Mesendoderm (in vitro differentiated cells): Measurements from ENCODE around the gene RIOK3. TPM values are rescaled to one million over a fixed set of nuclear protein-coding genes. Genes with fewer than 3 reads are reported as not detected.

ENCODE experiments used
- DNase-seq: peaks from one replicate; pipeline ENCODE4 v3.0.0; 2013
- H2AK5ac ChIP-seq: 2 replicates; pipeline ENCODE4 v1.6.1; 2013; ENCODE audit warnings: low read length, inconsistent platforms
- H2BK120ac ChIP-seq: 2 replicates; pipeline ENCODE4 v1.6.1; 2013; ENCODE audit warnings: low read depth, mild to moderate bottlenecking, low read length, moderate library complexity, mixed read lengths
- H2BK15ac ChIP-seq: replicated peaks from 2 replicates; pipeline ENCODE4 v1.6.1; 2013; ENCODE audit warnings: low read depth, mild to moderate bottlenecking, moderate library complexity
- H2BK5ac ChIP-seq: 2 replicates; pipeline ENCODE4 v1.6.1; 2013; ENCODE audit warnings: low read length, inconsistent platforms
- H3K18ac ChIP-seq: 2 replicates; pipeline ENCODE4 v1.6.1; 2013; ENCODE audit warnings: mild to moderate bottlenecking, low read length, mixed read lengths
- H3K23ac ChIP-seq: one replicate; pipeline ENCODE4 v1.6.1; 2013; ENCODE audit warnings: low read length
- H3K27ac ChIP-seq: 2 replicates; pipeline ENCODE4 v1.5.1; 2013; ENCODE audit warnings: low read depth, mild to moderate bottlenecking, inconsistent platforms, low read length, moderate library complexity
- H3K27me3 ChIP-seq: 2 replicates; pipeline ENCODE4 v1.6.1; 2013; ENCODE audit warnings: low read length, control low read depth, mild to moderate bottlenecking, inconsistent platforms; ENCODE audit not compliant: insufficient read depth, poor library complexity
- H3K36me3 ChIP-seq: 2 replicates; pipeline ENCODE4 v1.6.1; 2013; ENCODE audit warnings: low read length, inconsistent platforms; ENCODE audit not compliant: control insufficient read depth, insufficient read depth
- H3K4ac ChIP-seq: one replicate; pipeline ENCODE4 v1.6.1; 2013; ENCODE audit warnings: low read depth, mild to moderate bottlenecking, low read length, moderate library complexity
- H3K4me1 ChIP-seq: 2 replicates; pipeline ENCODE4 v1.6.1; 2013; ENCODE audit warnings: low read depth, low read length, inconsistent platforms; ENCODE audit not compliant: control insufficient read depth
- H3K4me2 ChIP-seq: 2 replicates; pipeline ENCODE4 v1.6.1; 2013; ENCODE audit warnings: low read length
- H3K4me3 ChIP-seq: 2 replicates; pipeline ENCODE4 v1.5.1; 2013; ENCODE audit warnings: mild to moderate bottlenecking, low read length
- H3K56ac ChIP-seq: one replicate; pipeline ENCODE4 v1.6.1; 2013; ENCODE audit warnings: low read length
- H3K79me1 ChIP-seq: 2 replicates; pipeline ENCODE4 v1.6.1; 2013; ENCODE audit warnings: low read length, inconsistent platforms
- H3K79me2 ChIP-seq: 2 replicates; pipeline ENCODE4 v1.6.1; 2013; ENCODE audit warnings: mild to moderate bottlenecking, low read length; ENCODE audit not compliant: control insufficient read depth, insufficient read depth
- H3K9ac ChIP-seq: 2 replicates; pipeline ENCODE4 v1.6.1; 2013; ENCODE audit warnings: low read length, inconsistent platforms
- H4K5ac ChIP-seq: one replicate; pipeline ENCODE4 v1.6.1; 2013; ENCODE audit warnings: low read length
- H4K8ac ChIP-seq: one replicate; pipeline ENCODE4 v1.6.1; 2013; ENCODE audit warnings: low read depth, mild to moderate bottlenecking, control low read depth, low read length, moderate library complexity
- WGBS: extraction: QIAGEN DNeasy Blood & Tissue Kit; methylation state at CpG from one replicate; pipeline ENCODE4 v1.1.7; 2013; ENCODE audit warnings: low lambda C conversion rate, missing lambda C conversion rate; ENCODE audit not compliant: insufficient coverage; ENCODE audit errors: extremely low coverage; 5-methylcytosine and 5-hydroxymethylcytosine counted together
- polyA plus RNA-seq, 2 experiments: library from polyadenylated mRNA; stranded (reverse); fragments of 200-250 nt; gene quantifications; one replicate each; pipeline ENCODE4 v1.2.3, GENCODE V29; 2013

The RIOK3 gene, protein sequence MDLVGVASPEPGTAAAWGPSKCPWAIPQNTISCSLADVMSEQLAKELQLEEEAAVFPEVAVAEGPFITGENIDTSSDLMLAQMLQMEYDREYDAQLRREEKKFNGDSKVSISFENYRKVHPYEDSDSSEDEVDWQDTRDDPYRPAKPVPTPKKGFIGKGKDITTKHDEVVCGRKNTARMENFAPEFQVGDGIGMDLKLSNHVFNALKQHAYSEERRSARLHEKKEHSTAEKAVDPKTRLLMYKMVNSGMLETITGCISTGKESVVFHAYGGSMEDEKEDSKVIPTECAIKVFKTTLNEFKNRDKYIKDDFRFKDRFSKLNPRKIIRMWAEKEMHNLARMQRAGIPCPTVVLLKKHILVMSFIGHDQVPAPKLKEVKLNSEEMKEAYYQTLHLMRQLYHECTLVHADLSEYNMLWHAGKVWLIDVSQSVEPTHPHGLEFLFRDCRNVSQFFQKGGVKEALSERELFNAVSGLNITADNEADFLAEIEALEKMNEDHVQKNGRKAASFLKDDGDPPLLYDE
- polyA plus RNA-seq (2013, experiment 1 of 2): 22.6 TPM
- polyA plus RNA-seq (2013, experiment 2 of 2): 22.6 TPM

DNA sequence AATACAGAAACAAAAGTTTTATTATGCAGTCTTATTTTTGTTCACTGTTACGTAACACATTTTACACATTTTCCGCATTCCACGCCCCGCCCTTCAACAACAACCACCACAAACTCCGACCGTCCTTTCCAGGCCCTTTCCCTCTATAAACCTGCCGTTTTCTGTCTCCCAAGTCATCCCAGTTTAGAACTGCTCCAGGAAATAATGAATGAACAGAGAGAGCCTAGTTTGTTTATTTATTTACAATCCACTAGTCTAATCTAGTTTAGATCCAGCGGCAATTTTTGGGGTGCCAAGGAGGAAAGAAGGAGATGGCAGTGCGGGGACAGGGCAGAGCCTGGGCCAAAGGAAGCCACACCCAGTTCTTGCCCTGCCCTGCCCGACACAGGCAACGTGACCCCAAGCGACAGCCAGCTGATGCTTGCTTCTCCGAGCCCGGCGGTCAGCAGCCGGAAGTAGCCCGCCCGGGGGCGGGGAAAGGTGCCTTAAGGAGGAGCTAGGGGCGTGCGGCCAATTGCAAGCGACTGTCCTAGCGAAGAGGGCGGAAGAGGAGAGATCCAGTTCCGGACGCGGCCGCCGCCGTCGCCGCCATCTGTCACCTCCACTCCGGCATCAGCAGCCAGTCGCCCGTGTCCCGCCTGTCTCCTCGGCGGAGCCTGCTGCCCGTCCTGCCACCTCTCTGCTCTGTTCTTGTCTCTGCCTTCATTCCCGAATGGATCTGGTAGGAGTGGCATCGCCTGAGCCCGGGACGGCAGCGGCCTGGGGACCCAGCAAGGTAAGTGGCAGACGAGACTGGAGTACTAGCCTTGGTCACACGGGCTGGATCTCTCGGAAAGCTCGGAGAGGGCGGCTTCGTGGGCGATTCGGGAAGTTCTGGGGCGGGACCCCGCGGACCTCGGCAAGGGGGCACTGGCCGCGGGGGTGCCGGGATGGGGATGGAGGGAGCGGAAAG is at the start of gene RIOK3:
TSS of gene RIOK3 (plus strand) at position 560 of the 952 bp plus-strand sequence. CDS start at position 713, 153 bp downstream.
- H3K4me3 ChIP-seq: peak within 1 kb of the TSS; percentile 100
- peaks cover 9% of the 10 kb centered on the region for H3K79me1 ChIP-seq
- H4K8ac ChIP-seq: no peak within 1 kb of the TSS
- H3K79me2 ChIP-seq: peaks cover 14% of the 10 kb centered on the region
- H4K5ac ChIP-seq: no peak within 1 kb of the TSS
- no peak within 1 kb of the TSS for H3K18ac ChIP-seq
- no peaks in the 10 kb centered on the region for H3K4me1 ChIP-seq
- H3K27ac ChIP-seq: no peak within 1 kb of the TSS
- peak within 1 kb of the TSS; percentile 45 for H3K23ac ChIP-seq
- DNase-seq: peak; percentile 99
- peak within 1 kb of the TSS; percentile 94 for H3K4me2 ChIP-seq
- H2BK15ac ChIP-seq: no peak within 1 kb of the TSS
- peak within 1 kb of the TSS; percentile 95 for H3K9ac ChIP-seq
- H3K27me3 ChIP-seq: no peaks in the 10 kb centered on the region
- H3K36me3 ChIP-seq: no peaks in the 10 kb centered on the region
- WGBS: no CpG with 5 or more reads among the region's 60 CpGs
- H2BK5ac ChIP-seq: no peak within 1 kb of the TSS
- H3K4ac ChIP-seq: no peak within 1 kb of the TSS
- H3K56ac ChIP-seq: peak within 1 kb of the TSS; percentile 99
- no peak within 1 kb of the TSS for H2AK5ac ChIP-seq
- H2BK120ac ChIP-seq: no peak within 1 kb of the TSS

DNA sequence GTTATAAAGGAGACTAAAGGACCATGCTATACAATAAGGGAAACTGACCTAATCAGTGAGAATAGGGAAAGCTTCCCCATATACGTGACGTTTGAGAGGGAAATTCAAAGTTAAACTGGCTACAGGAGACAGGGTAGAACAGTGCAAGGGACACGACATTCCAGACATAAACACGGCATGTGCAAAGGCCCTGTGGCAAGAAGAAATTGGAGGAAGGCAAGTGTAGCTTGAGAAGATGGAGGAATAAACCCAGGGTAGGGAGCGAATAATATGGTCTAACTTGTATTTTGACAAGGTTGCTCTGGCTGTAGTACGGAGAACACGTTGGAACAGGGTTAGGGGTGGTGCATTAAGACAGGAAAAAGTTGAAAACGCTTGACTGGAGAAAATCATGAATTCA is 49.8 kb upstream of the RIOK3 start:
- Histone ChIP-seq H3K18ac (no peak overlapping the region), H3K79me1 (no peaks in the 10 kb centered on the region), H3K4me3 (no peak overlapping the region), H3K4me1 (peaks cover 1% of the 10 kb centered on the region), H4K8ac (no peak overlapping the region), H2BK5ac (no peak overlapping the region), H3K56ac (no peak overlapping the region), H3K36me3 (no peaks in the 10 kb centered on the region), H3K23ac (no peak overlapping the region), H3K27me3 (no peaks in the 10 kb centered on the region), H2AK5ac (no peak overlapping the region), H3K9ac (no peak overlapping the region), H4K5ac (no peak overlapping the region), H2BK120ac (no peak overlapping the region), H3K4ac (no peak overlapping the region), H3K79me2 (no peaks in the 10 kb centered on the region), H3K4me2 (no peak overlapping the region), H2BK15ac (no peak overlapping the region), H3K27ac (no peak overlapping the region)
- no peak for DNase-seq
- WGBS: no CpG with 5 or more reads among the region's 8 CpGs

DNA sequence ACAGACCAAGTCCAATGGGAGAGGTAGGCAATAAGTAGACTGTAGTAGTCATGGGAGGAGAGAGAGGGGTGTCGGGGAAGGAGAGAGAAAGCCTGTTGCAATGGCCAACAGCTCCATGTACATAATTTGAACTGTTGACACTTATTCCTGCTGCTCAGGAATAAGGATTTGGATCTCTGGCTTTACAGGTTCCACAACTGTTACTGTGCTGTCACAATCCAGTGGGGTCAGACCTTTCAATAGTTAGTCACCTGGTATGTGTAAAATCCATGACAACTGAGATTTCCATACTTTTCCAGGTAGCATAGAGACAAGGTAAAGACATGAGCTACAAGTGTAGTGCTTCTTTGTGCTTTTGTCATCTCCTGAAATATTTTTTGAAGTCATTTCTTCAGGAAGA is 47.5 kb upstream of the RIOK3 start:
- Histone ChIP-seq H3K4ac (no peak overlapping the region), H3K79me1 (no peaks in the 10 kb centered on the region), H2AK5ac (no peak overlapping the region), H3K56ac (no peak overlapping the region), H2BK120ac (no peak overlapping the region), H3K9ac (no peak overlapping the region), H3K23ac (no peak overlapping the region), H2BK5ac (no peak overlapping the region), H3K27ac (no peak overlapping the region), H3K79me2 (no peaks in the 10 kb centered on the region), H3K27me3 (no peaks in the 10 kb centered on the region), H3K18ac (no peak overlapping the region), H3K36me3 (no peaks in the 10 kb centered on the region), H3K4me2 (no peak overlapping the region), H4K8ac (no peak overlapping the region), H4K5ac (no peak overlapping the region), H3K4me3 (no peak overlapping the region), H2BK15ac (no peak overlapping the region), H3K4me1 (no peaks in the 10 kb centered on the region)
- WGBS: no CpG with 5 or more reads among the region's 1 CpG
- no peak for DNase-seq

DNA sequence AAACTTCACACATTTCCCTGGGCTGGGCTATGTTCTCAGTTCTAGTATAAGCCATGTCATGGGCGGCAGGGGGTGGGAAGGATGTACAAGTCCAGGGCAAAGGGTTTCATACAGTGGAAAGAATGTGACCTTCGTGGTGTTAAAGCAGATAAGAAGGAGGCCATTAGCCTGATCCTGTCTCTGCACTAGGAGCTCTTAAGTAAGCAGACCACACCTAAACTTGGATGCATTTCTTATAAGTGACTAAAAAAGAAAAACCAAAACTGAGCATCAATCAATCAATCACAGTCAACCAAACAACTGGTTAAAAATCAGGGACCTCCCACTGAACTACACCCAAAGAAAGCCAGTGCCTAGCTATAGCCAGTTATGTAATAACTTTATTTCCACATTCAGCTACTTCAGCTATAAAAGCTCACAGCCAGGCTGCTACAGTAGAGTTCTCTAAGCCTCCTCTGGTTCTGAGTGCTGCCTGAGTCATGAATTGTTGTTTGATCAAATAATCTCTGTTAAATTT is 46.8 kb upstream of the RIOK3 start:
- Histone ChIP-seq H3K4me2 (no peak overlapping the region), H3K4me3 (no peak overlapping the region), H3K56ac (no peak overlapping the region), H3K9ac (no peak overlapping the region), H3K4me1 (no peaks in the 10 kb centered on the region), H3K23ac (no peak overlapping the region), H3K18ac (no peak overlapping the region), H3K27ac (no peak overlapping the region), H2BK15ac (no peak overlapping the region), H3K4ac (no peak overlapping the region), H3K79me1 (no peaks in the 10 kb centered on the region), H3K36me3 (no peaks in the 10 kb centered on the region), H3K27me3 (no peaks in the 10 kb centered on the region), H2BK120ac (no peak overlapping the region), H4K5ac (no peak overlapping the region), H3K79me2 (no peaks in the 10 kb centered on the region), H4K8ac (no peak overlapping the region), H2BK5ac (no peak overlapping the region), H2AK5ac (no peak overlapping the region)
- no peak for DNase-seq
- WGBS: no CpG with 5 or more reads among the region's 2 CpGs

DNA sequence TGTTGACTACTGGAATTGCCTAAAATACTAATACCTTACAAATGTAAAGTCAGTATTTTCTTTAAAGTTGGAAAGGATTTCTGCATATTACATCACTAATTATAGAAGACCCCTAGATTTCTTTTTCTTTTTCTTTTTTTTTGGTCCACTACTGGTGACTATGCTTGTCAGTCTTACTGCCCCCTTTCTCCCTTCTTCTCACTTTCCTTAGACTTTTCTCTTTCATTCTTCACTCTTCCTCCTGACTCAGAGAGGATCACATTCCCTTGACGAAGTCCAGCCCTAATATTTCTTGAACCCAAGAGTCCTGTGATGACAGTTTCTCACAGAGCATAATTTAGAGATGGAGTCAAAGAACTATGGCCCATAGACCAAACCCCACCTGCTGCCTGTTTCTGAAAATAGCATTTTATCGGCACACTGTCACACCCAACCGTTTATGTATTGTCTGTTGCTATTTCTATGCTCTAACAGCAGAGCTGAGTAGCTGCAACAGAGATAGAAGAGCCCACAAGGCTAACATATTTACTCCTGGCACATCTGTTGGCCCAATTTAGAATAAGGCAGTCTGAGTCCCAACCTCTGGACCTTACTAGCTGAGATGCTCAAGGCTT is 40.6 kb upstream of the RIOK3 start:
- Histone ChIP-seq H3K27me3 (no peaks in the 10 kb centered on the region), H3K23ac (no peak overlapping the region), H3K4ac (no peak overlapping the region), H2BK120ac (no peak overlapping the region), H3K36me3 (no peaks in the 10 kb centered on the region), H2BK5ac (no peak overlapping the region), H3K56ac (no peak overlapping the region), H3K79me2 (no peaks in the 10 kb centered on the region), H3K9ac (no peak overlapping the region), H3K4me2 (no peak overlapping the region), H3K18ac (no peak overlapping the region), H4K8ac (no peak overlapping the region), H3K4me3 (no peak overlapping the region), H3K79me1 (no peaks in the 10 kb centered on the region), H2BK15ac (no peak overlapping the region), H4K5ac (no peak overlapping the region), H2AK5ac (no peak overlapping the region), H3K4me1 (no peaks in the 10 kb centered on the region), H3K27ac (no peak overlapping the region)
- no peak for DNase-seq
- WGBS: no CpG with 5 or more reads among the region's 3 CpGs
